ENCODE results near the gene PTPRN2.

- TF ChIP-seq POLR2A (conservative IDR thresholded peaks at IDR 0.05) (no peak), SRF (CRISPR knock-in tag; IDR thresholded peaks at IDR 0.05) (no peak), E2F3 (CRISPR knock-in tag; IDR thresholded peaks at IDR 0.05) (no peak), CBX2 (IDR thresholded peaks at IDR 0.05; ENCODE audit: insufficient read depth, low read length, poor library complexity, severe bottlenecking) (no peak), CHD2 (IDR thresholded peaks at IDR 0.05; ENCODE audit: low read depth, low read length) (no peak), ZNF316 (IDR thresholded peaks at IDR 0.05) (no peak), CEBPB (tag; IDR thresholded peaks at IDR 0.05) (no peak), CTCF (IDR thresholded peaks at IDR 0.05 in 2 of 3, conservative IDR thresholded peaks at IDR 0.05 in 1 of 3; ENCODE audit: insufficient read depth in 2 of 3, low read depth in 1 of 3, low read length in 3 of 3) (no peak), ETS1 (conservative IDR thresholded peaks at IDR 0.05; ENCODE audit: control insufficient read depth, low read depth, low read length) (no peak), PHF21A (IDR thresholded peaks at IDR 0.05; ENCODE audit: borderline replicate concordance, low read depth) (no peak), ZNF311 (CRISPR knock-in tag; IDR thresholded peaks at IDR 0.05) (no peak), RBM15 (IDR thresholded peaks at IDR 0.05; ENCODE audit: insufficient read depth, low read length) (no peak)
- TF ChIP-seq, protein P1, sequence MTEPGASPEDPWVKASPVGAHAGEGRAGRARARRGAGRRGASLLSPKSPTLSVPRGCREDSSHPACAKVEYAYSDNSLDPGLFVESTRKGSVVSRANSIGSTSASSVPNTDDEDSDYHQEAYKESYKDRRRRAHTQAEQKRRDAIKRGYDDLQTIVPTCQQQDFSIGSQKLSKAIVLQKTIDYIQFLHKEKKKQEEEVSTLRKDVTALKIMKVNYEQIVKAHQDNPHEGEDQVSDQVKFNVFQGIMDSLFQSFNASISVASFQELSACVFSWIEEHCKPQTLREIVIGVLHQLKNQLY (CRISPR knock-in tag; conservative IDR thresholded peaks at IDR 0.05), result no peak
- TF ChIP-seq, protein P2, sequence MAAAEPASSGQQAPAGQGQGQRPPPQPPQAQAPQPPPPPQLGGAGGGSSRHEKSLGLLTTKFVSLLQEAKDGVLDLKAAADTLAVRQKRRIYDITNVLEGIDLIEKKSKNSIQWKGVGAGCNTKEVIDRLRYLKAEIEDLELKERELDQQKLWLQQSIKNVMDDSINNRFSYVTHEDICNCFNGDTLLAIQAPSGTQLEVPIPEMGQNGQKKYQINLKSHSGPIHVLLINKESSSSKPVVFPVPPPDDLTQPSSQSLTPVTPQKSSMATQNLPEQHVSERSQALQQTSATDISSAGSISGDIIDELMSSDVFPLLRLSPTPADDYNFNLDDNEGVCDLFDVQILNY (CRISPR knock-in tag; IDR thresholded peaks at IDR 0.05), result no peak
These were observed 632.7 kb downstream of the PTPRN2 start for GRCh38 chr7:157954901-157955300.
